Heart left ventricle (tissue), 16 donors: ENCODE data around the gene SBK2. TPM values are rescaled to one million over a fixed set of nuclear protein-coding genes. Genes with fewer than 3 reads are reported as not detected.
"Not testable (repeated sequence)": the region's sequence is repeated elsewhere in the genome, so short reads cannot be mapped to it uniquely, and the experiment has no call there.

Source experiments
- ATAC-seq, 4 donors: fragments of 200-7000 bp; cut with Tn5 transposase; one replicate each; pipeline ENCODE4 v1.9.1; 2020 to 2022; ENCODE audit warnings: moderate library complexity in 4 of 4, mild to moderate bottlenecking in 3 of 4, moderate number of reproducible peaks in 1 of 4
- DNase-seq, 5 donors: peaks; one replicate each; pipeline ENCODE4 v3.0.0-alpha.2; 2020
- H3K27ac ChIP-seq, 12 donors: fragments of 200-600 bp; sonication (generic) in 4 of 12; one replicate each; pipeline versions ENCODE4 v1.5.0 to v1.8.0; 2016 to 2022; ENCODE audit warnings: mild to moderate bottlenecking in 2 of 12
- H3K27me3 ChIP-seq, 9 donors: fragments of 200-600 bp; sonication (generic) in 2 of 9; one replicate each; pipeline versions ENCODE4 v1.5.1 to v1.8.0; 2016 to 2022; ENCODE audit warnings: mild to moderate bottlenecking in 3 of 9
- H3K36me3 ChIP-seq, 9 donors: fragments of 200-600 bp; sonication (generic) in 2 of 9; one replicate each; pipeline versions ENCODE4 v1.5.0 to v1.8.0; 2018 to 2022; ENCODE audit warnings: mild to moderate bottlenecking in 2 of 9
- H3K4me1 ChIP-seq, 12 donors: fragments of 200-600 bp; sonication (generic) in 4 of 12; one replicate each; pipeline versions ENCODE4 v1.5.0 to v1.8.0; 2016 to 2022; ENCODE audit warnings: mild to moderate bottlenecking in 3 of 12
- H3K4me3 ChIP-seq, 12 donors: fragments of 200-600 bp; sonication (generic) in 4 of 12; one replicate each; pipeline versions ENCODE4 v1.5.0 to v1.8.0; 2017 to 2022; ENCODE audit warnings: mild to moderate bottlenecking in 9 of 12, moderate library complexity in 4 of 12
- H3K9me3 ChIP-seq, 12 donors: fragments of 200-600 bp; sonication (generic) in 4 of 12; one replicate each; pipeline versions ENCODE4 v1.5.0 to v1.8.0; 2016 to 2022; ENCODE audit warnings: mild to moderate bottlenecking in 1 of 12
- CTCF ChIP-seq, 12 donors: fragments of 200-600 bp; sonication (generic) in 4 of 12; IDR thresholded peaks; one replicate each; pipeline versions ENCODE4 v1.5.0 to v1.8.0; 2018 to 2022; ENCODE audit warnings: antibody characterized with exemption in 12 of 12, mild to moderate bottlenecking in 5 of 12
- POLR2A ChIP-seq, 2 donors: fragments of 450-650 bp; IDR thresholded peaks; one replicate each; pipeline ENCODE4 v1.6.1; 2017; ENCODE audit warnings: antibody characterized with exemption in 2 of 2, mild to moderate bottlenecking in 2 of 2, moderate library complexity in 2 of 2
- WGBS, 4 donors: extraction: QIAGEN DNeasy Blood & Tissue Kit in 2 of 4; methylation state at CpG; one replicate each; pipeline versions ENCODE4 v1.1.5 to v1.1.7; 2013 to 2018; 5-methylcytosine and 5-hydroxymethylcytosine counted together
- intact Hi-C, 10 donors: fragments of 100-400 bp; cut with DNase I; formaldehyde crosslinking; loops; one replicate each; pipeline versions ENCODE4 v1.11.1 to v1.14.2; 2022
- polyA plus RNA-seq, 2 donors: library from polyadenylated mRNA; stranded (reverse); fragments of 200-250 nt; gene quantifications; one replicate each; pipeline ENCODE4 v1.2.3, GENCODE V29; 2013
- total RNA-seq, 9 donors: library from RNA; depleted of rRNA in 2 of 9; stranded (reverse); fragments of >200 nt in 2 of 9; fragmentation: NEBNext Ultra II Directional in 3 of 9; extraction: Animal tissue kit (Norgen Biotek cat#: 25700) in 3 of 9; gene quantifications; one replicate each; pipeline versions ENCODE4 v1.1.0 to v1.2.4, GENCODE V29; 2016 to 2023
- donor health status: ischemic (EF 13 %, LVEDD 7.1; RV severe dilation, severe dysfunction).
- donor health status: healthy with polysubstance abuse.
- donor health status: DM: no; HTN: yes; CAD: no.
- donor health status: DM: no; HTN: no; CAD: no.
- donor health status: ischemic (EF 25% LVEDD 6.9; RV normal size, moderate dysfunction).
- donor health status: ischemic (EF 25% LVEDD 5.7; RV mildly dilated, moderate dysfunction).
- donor health status: healthy.
- donor health status: DM: yes; HTN: yes; CAD: no.
- donor health status: ischemic (EF 35%, LVEDD 5.7; RV mildly dilated, moderate dysfunction).
- donor health status: nonischemic (EF 11% LVEDD 7.7; RV severe dilation, severe dysfunction).
- donor health status: DM: yes; HTN: yes; CAD: no.
- donor health status: PGD.
- donor health status: ischemic (EF 29% LVEDD 5.4; RV normal size, mild dysfunction).
- donor health status: nonischemic (EF 23%, LVEDD 6.1; RV moderate dilation, normal function).

SBK2 gene
- total and polyA plus RNA-seq, 11 donors = 0.68 to 12.6 (median 2.1) TPM

GRCh38 chr19:55500368-55500952 lies 36.5 kb downstream of the SBK2 start:
- no peak overlapping the region for H3K4me3 ChIP-seq
- intact Hi-C loops = loop anchor here in 7 of 10 donors (5.0 to 10.0 kb wide), 5 partner anchors 33 to 618 kb away; no protein-coding TSS in a partner anchor
- ATAC-seq = no peak
- H3K27me3 ChIP-seq = no peaks in the 10 kb centered on the region
- H3K27ac ChIP-seq = no peak overlapping the region
- H3K9me3 ChIP-seq = no peaks in the 10 kb centered on the region
- peak in 1 of 5 donors; percentile 42 for DNase-seq
- TF ChIP-seq POLR2A (IDR thresholded peaks at IDR 0.05) (no peak), CTCF (IDR thresholded peaks at IDR 0.05) (no peak)
- 89 to 96% (median 94%) methylated on average over 15 to 26 of the region's 26 CpGs for WGBS, 4 donors
- H3K36me3 ChIP-seq = peaks cover 0 to 51% (median 16%) of the 10 kb centered on the region in 9 donors
- H3K4me1 ChIP-seq = peaks cover 0 to 12% (median 5%) of the 10 kb centered on the region in 12 donors

DNA sequence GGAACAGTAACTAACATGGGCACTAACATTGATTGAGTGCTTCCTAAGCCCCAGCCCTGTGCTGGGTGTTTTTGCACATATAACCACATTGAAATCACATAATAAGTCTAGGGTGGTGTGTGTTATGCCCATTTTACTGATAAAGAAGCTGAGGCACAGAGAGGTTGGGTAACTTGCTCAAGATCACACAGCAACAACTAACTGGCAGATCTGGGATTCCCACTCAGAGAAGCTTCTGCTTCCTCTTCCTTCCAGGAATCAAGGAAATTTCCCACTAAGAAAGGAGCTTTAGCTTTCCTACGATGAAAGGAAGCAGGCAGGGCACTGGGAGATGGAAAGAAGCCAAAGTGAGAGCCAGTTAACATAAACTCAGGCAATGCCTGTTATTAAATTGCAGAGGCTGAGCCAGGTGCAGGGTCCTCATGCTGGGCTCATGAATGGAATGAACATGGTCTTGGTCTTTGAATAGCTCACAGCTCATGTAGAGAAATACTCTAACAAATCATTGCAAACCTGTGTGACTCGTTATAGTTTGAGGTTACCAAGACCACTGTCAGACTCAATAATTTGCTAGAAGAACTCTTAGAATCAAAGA lies 38.6 kb downstream of the SBK2 start:
- intact Hi-C loops = no loop called here

DNA sequence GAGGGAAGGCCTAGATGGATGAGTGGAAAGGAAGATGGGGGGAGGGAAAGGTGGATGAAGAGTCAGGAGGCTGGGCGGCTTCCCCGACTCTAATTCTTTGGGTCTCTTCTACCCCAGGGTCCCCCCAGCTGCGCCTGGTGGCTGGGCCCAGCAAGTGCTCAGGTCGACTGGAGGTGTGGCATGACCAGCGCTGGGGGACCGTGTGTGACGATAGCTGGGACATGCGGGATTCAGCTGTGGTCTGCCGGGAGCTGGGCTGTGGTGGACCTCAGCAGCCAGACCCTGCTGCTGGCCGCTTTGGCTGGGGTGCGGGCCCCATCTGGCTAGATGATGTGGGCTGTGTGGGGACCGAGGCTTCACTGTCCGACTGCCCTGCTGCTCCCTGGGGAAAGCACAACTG lies 39.2 kb downstream of the SBK2 start:
- Histone ChIP-seq H3K27ac (no peak overlapping the region), H3K4me3 (no peak overlapping the region), H3K4me1 (peaks cover 0 to 21% (median 11%) of the 10 kb centered on the region in 12 donors), H3K36me3 (peaks cover 0 to 51% (median 16%) of the 10 kb centered on the region in 9 donors), H3K27me3 (peaks cover 0 to 11% (median 0%) of the 10 kb centered on the region in 9 donors), H3K9me3 (no peaks in the 10 kb centered on the region)
- TF ChIP-seq CTCF (IDR thresholded peaks at IDR 0.05) = no peak
- TF ChIP-seq POLR2A (IDR thresholded peaks at IDR 0.05) = no peak
- ATAC-seq = no peak
- intact Hi-C loops = no loop called here
- DNase-seq = peak in 1 of 5 donors; percentile 16
- 81 to 89% (median 85%) methylated on average over 10 to 13 of the region's 13 CpGs for WGBS, 4 donors

More for the DNA sequence above, 38.6 kb downstream of the SBK2 start:
- no peak overlapping the region for H3K27ac ChIP-seq
- ATAC-seq (no peak), DNase-seq (no peak)
- 41 to 64% (median 47%) methylated on average over 2 of the region's 2 CpGs for WGBS, 4 donors
- H3K4me3 ChIP-seq = no peak overlapping the region
- H3K4me1 ChIP-seq = peaks cover 0 to 16% (median 5%) of the 10 kb centered on the region in 12 donors
- peaks cover 0 to 51% (median 16%) of the 10 kb centered on the region in 9 donors for H3K36me3 ChIP-seq
- no peaks in the 10 kb centered on the region for H3K9me3 ChIP-seq
- TF ChIP-seq POLR2A (IDR thresholded peaks at IDR 0.05) (no peak), CTCF (IDR thresholded peaks at IDR 0.05) (no peak)
- H3K27me3 ChIP-seq = peaks cover 0 to 9% (median 0%) of the 10 kb centered on the region in 9 donors

DNA sequence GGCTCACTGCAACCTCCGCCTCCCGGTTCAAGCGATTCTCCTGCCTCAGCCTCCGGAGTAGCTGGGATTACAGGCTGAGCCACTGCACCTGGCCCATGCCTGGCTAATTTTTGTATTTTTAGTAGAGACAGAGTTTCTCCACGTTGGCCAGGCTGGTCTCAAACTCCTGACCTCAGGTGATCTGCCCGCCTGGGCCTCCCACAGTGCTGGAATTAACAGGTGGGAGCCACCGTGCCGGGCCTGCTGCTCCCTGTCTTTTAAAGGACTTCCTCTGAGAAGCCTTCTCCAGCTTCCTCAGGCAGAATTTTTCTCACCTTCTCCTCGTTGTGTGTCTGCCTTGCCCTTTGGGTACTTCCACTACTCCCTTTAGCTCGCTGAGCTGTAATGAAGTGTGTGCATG lies 40.1 kb downstream of the SBK2 start:
- DNase-seq = not testable (repeated sequence)
- WGBS, 4 donors = 81 to 83% (median 81%) methylated on average over 10 of the region's 10 CpGs
- peaks cover 0 to 47% (median 16%) of the 10 kb centered on the region in 9 donors for H3K36me3 ChIP-seq

More for the DNA sequence above, 40.1 kb downstream of the SBK2 start:
- H3K9me3 ChIP-seq, H3K27ac ChIP-seq, H3K4me3 ChIP-seq, intact Hi-C loops, ATAC-seq: not testable (repeated sequence)
- Histone ChIP-seq H3K4me1 (peaks cover 0 to 23% (median 14%) of the 10 kb centered on the region in 12 donors), H3K27me3 (peaks cover 0 to 11% (median 0%) of the 10 kb centered on the region in 9 donors)
